HG03108 (cell line): ENCODE measurements around the gene DGCR6L.
A peak's percentile ranks its signal among the peaks of the same experiment; 100 is the strongest.
"Not testable (repeated sequence)": the region's sequence is repeated elsewhere in the genome, so short reads cannot be mapped to it uniquely, and the experiment has no call there.

Experiments
- ATAC-seq: cut with Tn5 transposase; IDR thresholded peaks from one replicate; pipeline ENCODE4 v1.9.1; 2021; ENCODE audit warnings: moderate library complexity; ENCODE audit not compliant: unreplicated experiment

DGCR6L gene

DNA sequence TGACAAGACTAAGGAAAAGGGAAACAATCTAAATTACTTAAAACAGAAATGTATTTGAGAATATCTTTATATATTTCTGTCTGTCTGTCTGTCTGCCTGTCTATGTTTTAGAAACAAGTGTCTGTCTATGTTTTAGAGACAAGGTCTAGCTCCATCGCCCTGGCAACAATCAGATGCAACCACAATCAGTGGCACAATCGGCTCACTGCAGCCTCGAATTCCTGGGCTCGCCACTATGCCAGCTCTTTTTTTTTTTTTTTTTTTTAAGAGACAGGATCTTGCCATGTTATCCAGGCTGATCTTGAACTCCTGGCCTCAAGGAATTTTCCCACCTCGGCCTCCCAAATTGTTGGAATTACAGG lies 8.7 kb upstream of the DGCR6L start:
- not testable (repeated sequence) for ATAC-seq

DNA sequence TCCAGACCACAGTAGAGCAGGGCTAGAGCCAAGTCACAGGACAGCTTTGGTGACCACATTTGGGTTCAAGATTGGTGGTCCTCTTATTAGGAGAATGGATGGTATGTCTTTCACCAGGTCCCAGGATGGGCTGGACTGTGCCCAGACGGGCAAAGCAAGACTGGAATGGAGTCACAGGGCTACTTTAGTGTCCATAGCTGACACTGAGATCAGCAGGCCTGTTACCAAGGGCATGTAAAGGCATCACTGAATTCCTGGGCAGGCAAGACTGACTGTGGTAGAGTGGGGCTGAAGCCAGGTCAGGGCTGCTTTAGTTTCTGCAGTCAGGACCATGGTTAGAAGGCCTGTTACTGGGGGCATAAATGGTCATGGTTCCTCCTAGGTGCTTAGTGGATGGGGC lies 6.1 kb upstream of the DGCR6L start:
- not testable (repeated sequence) for ATAC-seq

- no peak for ATAC-seq
Measured at GRCh38 chr22:20324139-20324516, 4.3 kb upstream of the DGCR6L start.

- not testable (repeated sequence) for ATAC-seq
Measured at GRCh38 chr22:20321552-20322211, 1.8 kb upstream of the DGCR6L start.

DNA sequence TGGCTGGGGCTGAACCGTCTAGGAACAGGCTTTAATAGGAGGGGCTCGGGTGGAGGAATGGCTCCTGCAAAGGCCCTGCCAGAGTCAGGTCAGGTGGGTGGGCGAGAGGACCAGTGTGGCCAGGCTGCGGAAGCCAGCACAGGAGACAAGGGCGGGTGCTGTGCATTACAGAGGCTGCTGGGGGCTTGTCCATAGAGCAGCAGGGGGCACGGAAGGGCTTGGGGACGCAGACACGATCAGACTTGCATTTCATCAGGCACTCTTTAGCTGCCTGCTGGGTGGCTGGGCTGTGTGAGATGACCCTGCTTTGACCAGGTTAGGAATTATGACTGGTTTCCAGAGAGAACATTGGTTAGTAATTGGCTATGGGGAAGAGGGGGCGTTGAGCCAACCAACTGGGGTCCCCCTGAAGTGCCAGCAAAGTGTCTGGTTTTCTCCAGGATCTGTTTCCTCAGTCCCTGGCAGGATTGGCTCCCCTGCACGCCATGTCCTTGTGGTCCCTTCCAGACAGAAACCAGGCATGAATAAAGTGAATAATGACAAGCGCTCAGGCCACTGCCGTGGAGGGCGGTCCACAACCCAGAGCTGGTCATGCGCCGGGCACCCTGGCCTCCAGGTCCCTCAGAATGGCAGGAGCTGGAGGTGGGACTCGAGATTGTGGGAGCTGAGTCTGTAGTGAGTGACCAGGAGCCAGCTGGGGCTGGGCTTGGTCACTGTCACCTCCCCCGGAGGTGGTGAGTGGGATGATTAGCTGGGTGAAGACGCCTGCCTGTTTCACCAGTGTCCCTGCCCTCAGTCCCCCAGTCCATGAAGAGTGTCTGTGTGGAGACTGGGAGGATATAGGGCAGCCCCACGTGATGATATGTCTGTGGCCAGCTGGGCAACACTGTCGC lies 1.0 kb upstream of the DGCR6L start:
- ATAC-seq, result not testable (repeated sequence)

DNA sequence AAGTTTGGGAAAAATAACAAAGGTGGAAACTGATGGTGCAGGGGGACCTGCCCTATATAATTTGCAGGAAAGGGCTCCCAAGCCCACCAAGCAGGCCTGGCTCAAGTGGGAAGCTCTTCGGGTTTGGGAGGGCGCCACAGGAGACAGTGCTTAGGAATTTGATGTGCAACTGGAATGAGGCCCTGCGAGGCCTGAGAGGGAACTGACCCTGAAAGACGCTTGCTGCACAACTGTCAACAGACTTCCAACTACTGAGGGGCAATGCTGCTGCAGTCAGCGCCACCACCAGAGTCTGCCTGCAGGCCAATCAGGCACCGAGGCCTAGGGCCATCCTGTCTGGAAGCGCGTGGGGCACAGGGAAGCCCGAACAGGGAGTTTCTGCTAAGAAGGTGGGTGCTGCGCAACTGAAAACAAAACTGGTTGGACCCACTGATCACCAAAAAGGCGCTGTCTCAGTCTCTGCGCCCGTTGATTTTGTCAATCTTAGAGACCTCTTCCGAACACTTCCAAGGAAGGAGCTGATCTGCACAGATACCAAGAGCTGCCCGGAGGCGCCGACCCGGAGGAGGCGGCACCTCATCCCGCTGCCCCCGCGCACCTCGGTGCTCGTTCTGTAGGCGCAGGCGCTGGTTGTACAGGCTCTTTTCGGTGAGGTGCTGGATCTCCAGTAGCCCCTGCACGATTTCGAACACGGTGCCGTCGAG lies 667 bp downstream of the DGCR6L start:
- peak; percentile 19 for ATAC-seq

DNA sequence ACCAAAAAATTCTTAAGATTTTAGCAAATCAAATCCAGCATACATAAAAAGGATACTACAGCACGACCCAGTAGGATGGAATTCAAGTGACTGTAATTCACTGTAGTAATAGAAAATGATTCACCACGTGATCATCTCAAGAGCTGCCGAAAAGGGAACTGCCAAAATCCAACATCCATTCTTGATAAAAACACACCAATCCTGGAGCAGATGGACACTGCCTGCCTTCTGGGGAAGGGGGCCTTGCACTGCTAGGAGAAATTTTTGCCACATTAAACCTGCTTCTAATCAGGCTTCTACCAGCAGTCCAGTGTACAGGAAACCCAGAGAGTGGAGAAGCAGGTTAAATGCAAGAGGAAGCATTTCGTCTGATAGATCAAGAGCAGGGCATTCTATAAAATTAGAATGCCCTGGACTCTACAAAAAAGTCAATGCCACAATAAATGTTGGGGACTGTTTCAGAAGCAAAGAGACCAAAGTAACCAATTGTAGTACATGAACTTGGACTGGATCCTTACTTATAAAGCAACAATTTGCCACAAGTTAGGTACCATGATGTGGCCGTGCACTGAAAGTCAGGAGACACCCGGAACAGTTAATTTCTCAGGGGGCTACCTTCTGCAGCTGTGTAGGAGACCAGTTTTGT lies 1.7 kb downstream of the DGCR6L start:
- not testable (repeated sequence) for ATAC-seq

GRCh38 chr22:20317402-20318042 lies 2.3 kb downstream of the DGCR6L start:
- ATAC-seq, result not testable (repeated sequence)

GRCh38 chr22:20316844-20317401 lies 2.9 kb downstream of the DGCR6L start:
- no peak for ATAC-seq

GRCh38 chr22:20316217-20316843 lies 3.5 kb downstream of the DGCR6L start:
- ATAC-seq, result no peak

GRCh38 chr22:20315337-20316216 lies 4.3 kb downstream of the DGCR6L start:
- no peak for ATAC-seq

DNA sequence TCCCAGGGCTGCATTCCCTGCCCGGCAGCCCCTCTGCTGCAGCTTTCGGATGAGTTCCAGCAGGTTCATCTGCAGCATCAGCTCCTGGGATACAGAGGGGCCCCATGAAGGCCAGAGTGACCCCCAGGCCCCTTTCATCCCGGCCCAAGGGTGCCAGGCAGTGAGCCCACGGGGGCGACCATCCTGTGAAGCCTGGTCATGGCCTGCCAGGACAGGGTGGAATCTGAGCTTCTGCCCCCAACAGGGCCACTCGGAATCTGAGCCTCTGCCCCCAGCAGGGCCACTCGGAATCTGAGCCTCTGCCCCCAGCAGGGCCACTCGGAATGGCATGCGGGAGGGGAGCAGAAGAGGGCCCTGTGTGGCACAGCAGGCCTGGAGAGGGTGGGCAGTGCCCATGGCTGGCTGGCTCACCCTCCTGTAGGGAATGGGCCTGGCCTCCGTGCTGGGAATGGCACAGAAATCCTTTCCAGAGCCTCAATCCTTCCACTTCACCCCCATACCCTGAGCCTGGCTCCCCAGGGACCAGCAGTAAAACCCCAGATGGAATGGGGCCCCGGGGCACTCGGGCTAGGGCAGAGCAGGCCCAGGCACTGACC lies 5.0 kb downstream of the DGCR6L start:
- not testable (repeated sequence) for ATAC-seq

DNA sequence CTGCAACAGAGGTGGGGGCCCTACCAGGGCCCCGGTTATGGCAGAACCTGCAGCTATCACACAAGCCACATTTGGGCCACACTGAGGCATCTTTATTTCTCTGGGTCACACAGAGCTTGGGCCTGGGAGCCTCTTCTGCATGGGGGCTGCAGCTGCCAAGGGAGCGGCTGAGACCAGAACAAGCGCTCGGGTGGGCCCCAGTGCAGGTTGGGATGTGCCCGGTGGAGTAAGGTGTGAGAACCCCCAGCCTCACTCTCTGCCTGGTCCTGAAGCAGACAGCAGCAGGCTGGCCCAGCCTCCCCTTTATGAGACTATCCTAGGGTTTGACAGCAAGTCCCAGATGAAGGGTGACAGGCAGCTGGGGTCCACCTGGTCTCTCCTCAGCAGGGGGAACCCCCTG lies 5.7 kb downstream of the DGCR6L start:
- ATAC-seq, result not testable (repeated sequence)

GRCh38 chr22:20313306-20314077 lies 6.4 kb downstream of the DGCR6L start:
- ATAC-seq, result not testable (repeated sequence)

- no peak for ATAC-seq
Measured at GRCh38 chr22:20312396-20313191, 7.3 kb downstream of the DGCR6L start.

DNA sequence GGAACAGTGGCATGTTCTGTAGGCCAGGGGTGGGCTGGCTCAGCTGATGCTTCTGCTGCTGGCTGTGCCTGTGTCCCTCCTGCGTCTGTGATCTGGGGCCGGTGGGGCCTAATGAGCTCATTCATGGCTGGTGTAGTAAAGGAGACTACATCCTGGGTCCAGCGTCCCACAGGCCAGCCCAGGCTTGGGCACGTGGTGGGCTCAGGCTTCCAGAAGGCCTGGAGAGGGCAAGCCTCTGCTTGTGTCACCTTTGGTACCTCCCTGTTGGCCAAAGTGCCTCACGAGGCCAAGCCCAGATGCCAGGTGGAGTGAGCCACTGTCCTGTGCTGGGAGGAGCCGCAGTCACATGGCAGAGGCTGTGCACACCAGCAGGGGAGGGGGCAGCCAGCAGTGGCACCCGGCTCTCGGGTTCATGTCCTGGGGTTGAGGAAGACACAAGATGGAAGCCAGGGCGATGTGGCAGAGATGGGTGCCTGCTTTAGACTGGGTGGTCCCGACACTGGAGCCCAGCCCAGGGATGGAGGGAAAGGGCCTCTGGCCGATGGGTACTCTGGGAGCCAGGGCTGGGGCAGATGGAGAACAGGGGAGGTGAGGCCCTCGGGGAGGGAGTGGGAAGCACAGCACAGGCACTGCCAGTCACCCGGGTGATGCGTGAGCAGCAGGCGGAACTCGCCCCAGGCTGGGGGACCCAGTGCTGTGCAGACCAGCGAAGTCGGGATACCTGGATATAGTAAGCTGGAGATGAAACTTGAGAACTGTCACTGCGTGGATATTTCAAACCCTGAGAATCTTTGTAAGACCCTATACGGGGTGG lies 8.4 kb downstream of the DGCR6L start:
- not testable (repeated sequence) for ATAC-seq
